HG03460 (cell line): ENCODE results near the gene DVL3.

Source experiments
- ATAC-seq: cut with Tn5 transposase; IDR thresholded peaks from one replicate; pipeline ENCODE4 v1.9.1; 2021; ENCODE audit not compliant: unreplicated experiment

The DVL3 gene

DNA sequence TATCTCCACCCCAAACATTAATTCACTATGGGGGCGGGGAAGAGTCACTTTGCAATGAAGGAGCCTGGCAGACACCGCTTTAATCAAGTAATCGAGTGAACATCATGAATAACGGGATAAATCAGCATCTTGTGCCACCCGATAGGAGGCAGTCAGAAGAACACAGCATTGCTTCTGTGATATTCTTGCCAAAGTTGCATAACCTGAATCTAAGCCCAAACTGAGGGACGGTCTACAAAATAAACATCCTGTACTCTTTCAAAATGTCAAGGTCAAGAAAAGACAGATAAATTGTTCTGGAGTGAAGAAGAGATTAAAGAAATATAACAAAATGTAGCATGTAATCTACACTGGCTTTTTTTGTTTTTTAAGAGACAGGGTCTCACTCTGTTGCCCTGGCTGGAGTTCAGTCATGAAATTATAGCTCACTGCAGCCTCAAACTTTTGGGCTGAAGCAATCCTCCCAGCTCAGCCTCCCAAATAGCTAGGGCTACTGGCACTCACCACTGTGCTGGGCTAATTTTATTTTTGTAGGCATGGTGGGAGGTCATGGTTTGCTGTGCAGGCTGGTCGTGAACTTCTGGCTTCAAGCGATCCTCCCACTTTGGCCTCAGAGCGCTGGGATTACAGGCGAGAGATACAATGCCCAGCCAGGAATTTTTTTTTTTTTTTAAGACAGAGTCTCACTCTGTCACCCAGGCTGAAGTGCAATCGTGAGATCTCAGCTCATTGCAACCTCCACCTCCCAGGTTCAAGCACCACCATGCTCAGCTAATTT lies 54.2 kb downstream of the DVL3 start:
- no peak for ATAC-seq

DNA sequence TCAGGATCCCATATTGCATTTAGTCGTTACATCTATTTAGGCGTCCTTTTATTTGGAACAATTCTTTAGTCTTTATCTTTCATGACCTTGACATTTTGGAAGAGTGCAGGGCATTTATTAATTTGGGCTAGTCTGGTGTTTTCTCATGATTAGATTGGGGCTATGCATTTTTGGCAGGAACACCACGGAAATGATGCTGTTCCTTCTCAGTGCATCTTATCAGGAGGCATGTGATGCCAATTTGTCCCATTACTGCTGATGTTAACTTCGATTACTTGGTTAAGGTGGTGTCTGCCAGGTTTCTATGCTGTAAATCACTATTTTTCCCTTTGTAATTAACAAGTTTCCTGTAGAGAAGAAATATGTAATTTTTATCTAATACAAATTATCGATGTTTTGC lies 56.1 kb downstream of the DVL3 start:
- ATAC-seq: no peak

- ATAC-seq: no peak
Measured at GRCh38 chr3:184211718-184212117, 56.5 kb downstream of the DVL3 start.

- ATAC-seq: no peak
Measured at GRCh38 chr3:184218814-184219213, 63.6 kb downstream of the DVL3 start.

- no peak for ATAC-seq
Measured at GRCh38 chr3:184222521-184222920, 67.3 kb downstream of the DVL3 start.
